HEK293 (cell line): Measurements from ENCODE around the gene CNP.
A peak's percentile ranks its signal among the peaks of the same experiment; 100 is the strongest.

Source experiments
- CTCF ChIA-PET: fragments of 350-600 bp; formaldehyde crosslinking; extraction: SDS; loops from one replicate; lab custom pipeline; 2021; ENCODE audit warnings: antibody characterized with exemption; lab: Yijun Ruan, JAX
- POLR2A ChIA-PET: fragments of 300-600 bp; formaldehyde crosslinking; extraction: SDS; loops from one replicate; lab custom pipeline; 2020; ENCODE audit warnings: antibody characterized with exemption, inconsistent platforms; lab: Yijun Ruan, JAX
- H3K27ac ChIP-seq: fragments of 200-500 bp; sonication (Bioruptor generic); 2 replicates; pipeline ENCODE4 v1.5.1; 2014; ENCODE audit warnings: low read depth, low read length, control low read depth, inconsistent platforms; ENCODE audit errors: extremely low read depth
- H3K36me3 ChIP-seq, 2 experiments: fragments of 200-500 bp in 1 of 2; sonication (Bioruptor generic) in 1 of 2; 1 replicate in 1 of 2; 2 replicates in 1 of 2; pipeline ENCODE4 v1.5.1; 2014 to 2017; ENCODE audit warnings: inconsistent platforms in 2 of 2, low read length in 2 of 2; ENCODE audit not compliant: control insufficient read depth in 2 of 2, insufficient read depth in 1 of 2
- H3K4me1 ChIP-seq: fragments of 200-500 bp; sonication (Bioruptor generic); 2 replicates; pipeline ENCODE4 v1.5.1; 2014; ENCODE audit warnings: mild to moderate bottlenecking, low read length, inconsistent platforms; ENCODE audit not compliant: control insufficient read depth, insufficient read depth
- H3K4me3 ChIP-seq: 2 replicates; pipeline ENCODE4 v1.5.1; 2011; ENCODE audit warnings: low read depth, mild to moderate bottlenecking, control low read depth, low read length, moderate library complexity
- H3K9me3 ChIP-seq: fragments of 200-500 bp; sonication (Bioruptor generic); 2 replicates; pipeline ENCODE4 v1.5.1; 2014; ENCODE audit warnings: low read depth, low read length, inconsistent platforms; ENCODE audit not compliant: control insufficient read depth, insufficient read depth
- HOXA7 ChIP-seq: sonication (generic); formaldehyde crosslinking; IDR thresholded peaks from 2 replicates; pipeline ENCODE4 v1.8.1; 2022; ENCODE audit warnings: missing genetic modification reagents, borderline replicate concordance
- PRDM1 ChIP-seq: fragments of 450-650 bp; formaldehyde crosslinking; IDR thresholded peaks from 2 replicates; pipeline ENCODE4; 2016; ENCODE audit warnings: missing biosample characterization, missing genetic modification characterization
- ZBTB17 ChIP-seq: fragments of 450-650 bp; formaldehyde crosslinking; IDR thresholded peaks from 2 replicates; pipeline ENCODE4 v1.5.1; 2016; ENCODE audit warnings: missing biosample characterization, missing genetic modification characterization
- ZBTB8A ChIP-seq: fragments of 450-650 bp; formaldehyde crosslinking; IDR thresholded peaks from 2 replicates; pipeline ENCODE4 v1.5.1; 2016; ENCODE audit warnings: missing biosample characterization, missing genetic modification characterization
- ZEB2 ChIP-seq: fragments of 450-650 bp; formaldehyde crosslinking; IDR thresholded peaks from 2 replicates; pipeline ENCODE4 v1.5.1; 2016; ENCODE audit warnings: missing biosample characterization, missing genetic modification characterization
- ZFP69B ChIP-seq: fragments of 450-650 bp; formaldehyde crosslinking; IDR thresholded peaks from 2 replicates; pipeline ENCODE4 v1.5.1; 2016; ENCODE audit warnings: missing biosample characterization, missing genetic modification characterization
- ZIC2 ChIP-seq: fragments of 450-650 bp; formaldehyde crosslinking; IDR thresholded peaks from 2 replicates; pipeline ENCODE4 v1.5.1; 2016; ENCODE audit warnings: missing biosample characterization, missing genetic modification characterization
- ZNF121 ChIP-seq: fragments of 450-650 bp; formaldehyde crosslinking; IDR thresholded peaks from 2 replicates; pipeline ENCODE4 v1.5.1; 2016; ENCODE audit warnings: missing biosample characterization, missing genetic modification characterization
- ZNF23 ChIP-seq: fragments of 450-650 bp; formaldehyde crosslinking; IDR thresholded peaks from 2 replicates; pipeline ENCODE4 v1.5.1; 2016; ENCODE audit warnings: missing biosample characterization, missing genetic modification characterization, borderline replicate concordance
- ZNF24 ChIP-seq: fragments of 450-650 bp; formaldehyde crosslinking; IDR thresholded peaks from 2 replicates; pipeline ENCODE4 v1.5.1; 2016; ENCODE audit warnings: missing biosample characterization, missing genetic modification characterization
- ZNF37A ChIP-seq: fragments of 450-650 bp; IDR thresholded peaks from 2 replicates; pipeline ENCODE4 v1.5.1; 2018; ENCODE audit warnings: missing biosample characterization, missing genetic modification characterization
- ZNF529 ChIP-seq: fragments of 450-650 bp; formaldehyde crosslinking; IDR thresholded peaks from 2 replicates; pipeline ENCODE4 v1.5.1; 2017; ENCODE audit warnings: missing genetic modification characterization, missing biosample characterization; ENCODE audit not compliant: insufficient replicate concordance
- ZNF561 ChIP-seq: fragments of 450-650 bp; IDR thresholded peaks from 2 replicates; pipeline ENCODE4 v1.5.1; 2018; ENCODE audit warnings: missing biosample characterization, missing genetic modification characterization, borderline replicate concordance
- ZNF624 ChIP-seq: fragments of 450-650 bp; formaldehyde crosslinking; IDR thresholded peaks from 2 replicates; pipeline ENCODE4 v1.5.1; 2017; ENCODE audit warnings: missing biosample characterization, missing genetic modification characterization
- ZNF664 ChIP-seq: fragments of 450-650 bp; formaldehyde crosslinking; IDR thresholded peaks from 2 replicates; pipeline ENCODE4 v1.5.1; 2016; ENCODE audit warnings: missing biosample characterization, missing genetic modification characterization
- TF ChIP-seq, protein P1 (sequence below): fragments of 450-650 bp; formaldehyde crosslinking; IDR thresholded peaks from 2 replicates; pipeline ENCODE4 v1.5.1; 2017; ENCODE audit warnings: missing biosample characterization, missing genetic modification characterization
- TF ChIP-seq, protein P2 (sequence below): fragments of 450-650 bp; formaldehyde crosslinking; IDR thresholded peaks from 2 replicates; pipeline ENCODE4 v1.5.1; 2016; ENCODE audit warnings: missing biosample characterization, missing genetic modification characterization
- TF ChIP-seq, protein P3 (sequence below): fragments of 450-650 bp; formaldehyde crosslinking; IDR thresholded peaks from 2 replicates; pipeline ENCODE4 v1.5.1; 2016; ENCODE audit warnings: missing biosample characterization, missing genetic modification characterization, borderline replicate concordance
- TF ChIP-seq, protein P4 (sequence below): fragments of 450-650 bp; formaldehyde crosslinking; IDR thresholded peaks from 2 replicates; pipeline ENCODE4 v1.5.1; 2016; ENCODE audit warnings: missing biosample characterization, missing genetic modification characterization
- TF ChIP-seq, protein P5 (sequence below): fragments of 450-650 bp; formaldehyde crosslinking; IDR thresholded peaks from 2 replicates; pipeline ENCODE4 v1.5.1; 2016; ENCODE audit warnings: missing biosample characterization, missing genetic modification characterization

Gene CNP

DNA sequence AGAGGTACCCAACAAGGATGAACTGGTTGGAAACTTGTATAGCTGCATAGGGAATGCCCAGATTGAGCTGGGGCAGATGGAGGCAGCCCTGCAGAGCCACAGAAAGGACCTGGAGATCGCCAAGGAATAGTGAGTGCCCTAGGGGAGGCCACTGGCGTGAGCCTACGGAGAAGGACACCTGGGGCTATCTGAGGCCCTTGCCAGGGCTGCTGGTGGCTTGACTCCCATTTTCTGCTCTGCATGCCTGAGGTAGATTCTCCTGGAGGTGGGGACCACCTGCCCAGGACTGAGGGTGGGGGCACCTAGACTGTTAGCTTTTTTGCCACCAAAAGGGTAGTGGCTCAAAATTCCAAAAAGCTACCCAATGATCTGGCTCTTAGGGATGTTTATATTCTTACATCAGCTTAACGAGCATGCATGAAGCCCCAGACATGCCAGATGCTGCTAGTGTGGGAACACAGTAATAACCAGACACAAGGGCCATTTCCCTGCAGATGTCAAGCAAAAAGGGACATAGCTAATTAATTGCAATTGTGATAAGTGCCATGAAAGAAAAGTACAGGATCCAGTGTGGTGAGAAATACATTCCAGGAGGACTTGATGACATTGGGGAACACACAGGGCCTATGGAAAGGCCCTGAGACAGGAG is 27.4 kb upstream of the CNP start:
- no peak overlapping the region for H3K4me3 ChIP-seq
- TF ChIP-seq ZIC2 (tag by site-specific recombination): peak; percentile 63
- no peak for TF ChIP-seq PRDM1 (tag by site-specific recombination)
- TF ChIP-seq, all 188 proteins: peak for 1
- ChIA-PET CTCF (interaction anchor here (0.6 to 1.2 kb wide), 3 partner anchors 153 to 797 kb away, joined by 3 to 5 read pairs (median 3); partner anchors contain the start of gene JUP), POLR2A (interaction anchor here (0.6 to 2.9 kb wide), 2 partner anchors 9 to 20 kb away, joined by 3 to 13 read pairs; partner anchors contain the start of genes ACLY and ODAD4)
- H3K4me1 ChIP-seq: no peaks in the 10 kb centered on the region
- peaks cover 0 to 30% of the 10 kb centered on the region in 2 experiments; a peak in 1 of 3 replicates for H3K36me3 ChIP-seq
- no peaks in the 10 kb centered on the region for H3K9me3 ChIP-seq
- H3K27ac ChIP-seq: no peak overlapping the region

DNA sequence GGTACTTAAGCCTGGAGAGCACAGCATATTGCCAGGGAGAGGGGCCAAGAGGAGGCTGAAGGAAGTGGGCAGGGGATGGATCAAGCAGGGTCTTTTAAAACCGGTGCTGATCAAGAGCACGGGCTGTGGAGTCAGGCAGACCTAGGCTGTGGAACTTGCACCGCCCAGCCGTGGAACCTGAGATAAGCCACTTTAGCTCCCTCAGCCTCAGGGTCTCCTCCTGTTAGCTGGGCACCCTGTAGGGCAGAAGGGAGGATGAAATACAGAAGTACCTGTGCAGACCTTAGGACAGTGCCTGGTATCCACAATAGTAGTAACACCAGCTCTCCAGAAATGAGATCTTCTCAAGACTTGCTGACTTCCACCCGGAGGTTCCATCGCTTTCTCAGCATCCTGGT is 26.9 kb upstream of the CNP start:
- Histone ChIP-seq H3K4me1 (no peaks in the 10 kb centered on the region), H3K4me3 (no peak overlapping the region), H3K9me3 (no peaks in the 10 kb centered on the region), H3K27ac (no peak overlapping the region), H3K36me3 (peaks cover 0 to 30% of the 10 kb centered on the region in 2 experiments; a peak in 1 of 3 replicates)
- ChIA-PET CTCF (no interaction called here), POLR2A (interaction anchor here (1.0 to 2.9 kb wide), 2 partner anchors 9 to 21 kb away, joined by 5 to 13 read pairs; partner anchors contain the start of genes ACLY and ODAD4)
- TF ChIP-seq HOXA7 (CRISPR knock-in tag) (no peak), ZNF121 (tag by site-specific recombination) (no peak), ZNF561 (tag by site-specific recombination) (no peak), ZEB2 (no peak), ZBTB17 (tag by site-specific recombination) (no peak), ZFP69B (tag by site-specific recombination) (no peak), ZNF37A (no peak), ZBTB8A (no peak), ZNF529 (tag by site-specific recombination) (no peak), ZNF664 (tag by site-specific recombination) (no peak), ZNF24 (no peak), ZNF624 (no peak), ZNF23 (tag by site-specific recombination) (no peak)
- TF ChIP-seq, protein P1, sequence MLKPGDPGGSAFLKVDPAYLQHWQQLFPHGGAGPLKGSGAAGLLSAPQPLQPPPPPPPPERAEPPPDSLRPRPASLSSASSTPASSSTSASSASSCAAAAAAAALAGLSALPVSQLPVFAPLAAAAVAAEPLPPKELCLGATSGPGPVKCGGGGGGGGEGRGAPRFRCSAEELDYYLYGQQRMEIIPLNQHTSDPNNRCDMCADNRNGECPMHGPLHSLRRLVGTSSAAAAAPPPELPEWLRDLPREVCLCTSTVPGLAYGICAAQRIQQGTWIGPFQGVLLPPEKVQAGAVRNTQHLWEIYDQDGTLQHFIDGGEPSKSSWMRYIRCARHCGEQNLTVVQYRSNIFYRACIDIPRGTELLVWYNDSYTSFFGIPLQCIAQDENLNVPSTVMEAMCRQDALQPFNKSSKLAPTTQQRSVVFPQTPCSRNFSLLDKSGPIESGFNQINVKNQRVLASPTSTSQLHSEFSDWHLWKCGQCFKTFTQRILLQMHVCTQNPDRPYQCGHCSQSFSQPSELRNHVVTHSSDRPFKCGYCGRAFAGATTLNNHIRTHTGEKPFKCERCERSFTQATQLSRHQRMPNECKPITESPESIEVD (tag by site-specific recombination): no peak
- TF ChIP-seq, protein P2, sequence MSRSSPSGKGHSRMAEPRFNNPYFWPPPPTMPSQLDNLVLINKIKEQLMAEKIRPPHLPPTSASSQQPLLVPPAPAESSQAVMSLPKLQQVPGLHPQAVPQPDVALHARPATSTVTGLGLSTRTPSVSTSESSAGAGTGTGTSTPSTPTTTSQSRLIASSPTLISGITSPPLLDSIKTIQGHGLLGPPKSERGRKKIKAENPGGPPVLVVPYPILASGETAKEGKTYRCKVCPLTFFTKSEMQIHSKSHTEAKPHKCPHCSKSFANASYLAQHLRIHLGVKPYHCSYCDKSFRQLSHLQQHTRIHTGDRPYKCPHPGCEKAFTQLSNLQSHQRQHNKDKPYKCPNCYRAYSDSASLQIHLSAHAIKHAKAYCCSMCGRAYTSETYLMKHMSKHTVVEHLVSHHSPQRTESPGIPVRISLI (tag by site-specific recombination): no peak
- TF ChIP-seq, protein P3, sequence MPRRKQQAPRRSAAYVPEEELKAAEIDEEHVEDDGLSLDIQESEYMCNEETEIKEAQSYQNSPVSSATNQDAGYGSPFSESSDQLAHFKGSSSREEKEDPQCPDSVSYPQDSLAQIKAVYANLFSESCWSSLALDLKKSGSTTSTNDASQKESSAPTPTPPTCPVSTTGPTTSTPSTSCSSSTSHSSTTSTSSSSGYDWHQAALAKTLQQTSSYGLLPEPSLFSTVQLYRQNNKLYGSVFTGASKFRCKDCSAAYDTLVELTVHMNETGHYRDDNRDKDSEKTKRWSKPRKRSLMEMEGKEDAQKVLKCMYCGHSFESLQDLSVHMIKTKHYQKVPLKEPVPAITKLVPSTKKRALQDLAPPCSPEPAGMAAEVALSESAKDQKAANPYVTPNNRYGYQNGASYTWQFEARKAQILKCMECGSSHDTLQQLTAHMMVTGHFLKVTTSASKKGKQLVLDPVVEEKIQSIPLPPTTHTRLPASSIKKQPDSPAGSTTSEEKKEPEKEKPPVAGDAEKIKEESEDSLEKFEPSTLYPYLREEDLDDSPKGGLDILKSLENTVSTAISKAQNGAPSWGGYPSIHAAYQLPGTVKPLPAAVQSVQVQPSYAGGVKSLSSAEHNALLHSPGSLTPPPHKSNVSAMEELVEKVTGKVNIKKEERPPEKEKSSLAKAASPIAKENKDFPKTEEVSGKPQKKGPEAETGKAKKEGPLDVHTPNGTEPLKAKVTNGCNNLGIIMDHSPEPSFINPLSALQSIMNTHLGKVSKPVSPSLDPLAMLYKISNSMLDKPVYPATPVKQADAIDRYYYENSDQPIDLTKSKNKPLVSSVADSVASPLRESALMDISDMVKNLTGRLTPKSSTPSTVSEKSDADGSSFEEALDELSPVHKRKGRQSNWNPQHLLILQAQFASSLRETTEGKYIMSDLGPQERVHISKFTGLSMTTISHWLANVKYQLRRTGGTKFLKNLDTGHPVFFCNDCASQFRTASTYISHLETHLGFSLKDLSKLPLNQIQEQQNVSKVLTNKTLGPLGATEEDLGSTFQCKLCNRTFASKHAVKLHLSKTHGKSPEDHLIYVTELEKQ: no peak
- TF ChIP-seq, protein P4, sequence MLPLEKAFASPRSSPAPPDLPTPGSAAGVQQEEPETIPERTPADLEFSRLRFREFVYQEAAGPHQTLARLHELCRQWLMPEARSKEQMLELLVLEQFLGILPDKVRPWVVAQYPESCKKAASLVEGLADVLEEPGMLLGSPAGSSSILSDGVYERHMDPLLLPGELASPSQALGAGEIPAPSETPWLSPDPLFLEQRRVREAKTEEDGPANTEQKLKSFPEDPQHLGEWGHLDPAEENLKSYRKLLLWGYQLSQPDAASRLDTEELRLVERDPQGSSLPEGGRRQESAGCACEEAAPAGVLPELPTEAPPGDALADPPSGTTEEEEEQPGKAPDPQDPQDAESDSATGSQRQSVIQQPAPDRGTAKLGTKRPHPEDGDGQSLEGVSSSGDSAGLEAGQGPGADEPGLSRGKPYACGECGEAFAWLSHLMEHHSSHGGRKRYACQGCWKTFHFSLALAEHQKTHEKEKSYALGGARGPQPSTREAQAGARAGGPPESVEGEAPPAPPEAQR (tag by site-specific recombination): no peak
- TF ChIP-seq, protein P5, sequence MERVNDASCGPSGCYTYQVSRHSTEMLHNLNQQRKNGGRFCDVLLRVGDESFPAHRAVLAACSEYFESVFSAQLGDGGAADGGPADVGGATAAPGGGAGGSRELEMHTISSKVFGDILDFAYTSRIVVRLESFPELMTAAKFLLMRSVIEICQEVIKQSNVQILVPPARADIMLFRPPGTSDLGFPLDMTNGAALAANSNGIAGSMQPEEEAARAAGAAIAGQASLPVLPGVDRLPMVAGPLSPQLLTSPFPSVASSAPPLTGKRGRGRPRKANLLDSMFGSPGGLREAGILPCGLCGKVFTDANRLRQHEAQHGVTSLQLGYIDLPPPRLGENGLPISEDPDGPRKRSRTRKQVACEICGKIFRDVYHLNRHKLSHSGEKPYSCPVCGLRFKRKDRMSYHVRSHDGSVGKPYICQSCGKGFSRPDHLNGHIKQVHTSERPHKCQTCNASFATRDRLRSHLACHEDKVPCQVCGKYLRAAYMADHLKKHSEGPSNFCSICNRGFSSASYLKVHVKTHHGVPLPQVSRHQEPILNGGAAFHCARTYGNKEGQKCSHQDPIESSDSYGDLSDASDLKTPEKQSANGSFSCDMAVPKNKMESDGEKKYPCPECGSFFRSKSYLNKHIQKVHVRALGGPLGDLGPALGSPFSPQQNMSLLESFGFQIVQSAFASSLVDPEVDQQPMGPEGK (tag by site-specific recombination): no peak
